ENCODE measurements around the gene EOMES.

The EOMES gene

DNA sequence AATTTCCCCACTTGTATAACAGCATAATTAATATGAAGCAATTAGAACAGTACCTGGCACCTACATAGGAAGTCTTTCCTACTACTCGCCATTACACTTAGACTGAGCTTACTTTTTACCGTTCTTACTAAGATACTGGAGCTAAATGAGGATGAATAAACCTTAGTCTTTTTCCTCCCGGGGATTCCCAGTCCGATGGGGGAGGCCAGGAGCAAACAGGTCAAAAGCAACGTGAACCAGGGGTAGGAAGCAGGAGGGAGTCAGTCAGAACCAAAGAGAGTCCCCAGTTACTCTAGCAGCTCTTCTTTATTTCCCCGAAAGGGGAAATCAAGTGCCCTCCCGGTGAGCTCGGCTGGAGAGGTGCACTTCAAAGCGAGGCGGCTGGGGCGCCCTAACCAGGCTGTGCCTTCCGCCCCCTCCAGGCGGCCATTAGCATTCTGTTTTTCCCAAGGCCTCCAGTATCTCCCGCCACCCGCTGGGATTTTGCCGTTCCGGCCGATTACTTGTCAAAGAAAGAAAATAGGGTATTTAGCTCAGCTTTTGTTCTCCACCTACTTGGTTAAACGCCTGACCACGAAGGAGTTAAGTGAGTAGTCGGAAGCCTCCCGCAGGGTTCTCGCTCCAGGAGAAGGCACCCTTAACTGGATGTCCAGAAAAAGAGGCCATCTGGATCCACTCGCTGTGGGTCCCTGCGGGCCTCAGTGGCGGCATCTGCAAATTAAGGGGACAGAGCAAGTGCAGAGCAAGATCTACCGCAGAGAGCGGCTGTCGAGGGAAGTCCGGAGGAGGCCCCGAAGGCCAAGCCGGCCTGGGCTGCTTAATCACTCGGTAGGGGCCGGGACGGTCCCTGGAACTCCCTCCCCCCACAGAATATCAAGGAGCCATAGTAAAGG, 6.3 kb upstream of the EOMES start:
- H3K4me3 ChIP-seq (ENCODE audit: low read length) = no peak overlapping the region
- DNase-seq (ENCODE audit: low read depth) = no peak
- TF ChIP-seq, protein P1, sequence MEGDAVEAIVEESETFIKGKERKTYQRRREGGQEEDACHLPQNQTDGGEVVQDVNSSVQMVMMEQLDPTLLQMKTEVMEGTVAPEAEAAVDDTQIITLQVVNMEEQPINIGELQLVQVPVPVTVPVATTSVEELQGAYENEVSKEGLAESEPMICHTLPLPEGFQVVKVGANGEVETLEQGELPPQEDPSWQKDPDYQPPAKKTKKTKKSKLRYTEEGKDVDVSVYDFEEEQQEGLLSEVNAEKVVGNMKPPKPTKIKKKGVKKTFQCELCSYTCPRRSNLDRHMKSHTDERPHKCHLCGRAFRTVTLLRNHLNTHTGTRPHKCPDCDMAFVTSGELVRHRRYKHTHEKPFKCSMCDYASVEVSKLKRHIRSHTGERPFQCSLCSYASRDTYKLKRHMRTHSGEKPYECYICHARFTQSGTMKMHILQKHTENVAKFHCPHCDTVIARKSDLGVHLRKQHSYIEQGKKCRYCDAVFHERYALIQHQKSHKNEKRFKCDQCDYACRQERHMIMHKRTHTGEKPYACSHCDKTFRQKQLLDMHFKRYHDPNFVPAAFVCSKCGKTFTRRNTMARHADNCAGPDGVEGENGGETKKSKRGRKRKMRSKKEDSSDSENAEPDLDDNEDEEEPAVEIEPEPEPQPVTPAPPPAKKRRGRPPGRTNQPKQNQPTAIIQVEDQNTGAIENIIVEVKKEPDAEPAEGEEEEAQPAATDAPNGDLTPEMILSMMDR (conservative IDR thresholded peaks at IDR 0.05; ENCODE audit: low read depth, low read length) = peak; percentile 42

DNA sequence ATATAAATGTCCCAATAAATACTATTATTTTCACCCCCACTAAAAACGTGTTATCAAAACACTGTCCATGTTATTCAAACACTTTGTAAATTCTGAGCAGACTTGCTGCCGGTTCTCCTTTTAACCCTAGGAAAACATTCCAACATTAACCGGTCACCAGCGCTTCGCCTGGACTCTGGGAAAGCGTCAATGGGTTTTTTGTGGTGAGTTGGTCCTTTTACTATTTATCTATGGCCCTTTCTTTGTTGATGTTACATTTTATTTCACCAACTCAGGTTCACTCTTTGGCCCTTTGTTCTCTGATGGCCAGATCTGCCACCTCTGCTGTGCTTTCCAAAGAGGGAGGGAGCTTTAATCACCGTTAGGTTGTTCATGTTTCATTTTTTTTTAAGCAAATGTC, 4.1 kb upstream of the EOMES start:
- TF ChIP-seq, protein P1 (conservative IDR thresholded peaks at IDR 0.05; ENCODE audit: low read depth, low read length) = no peak
- no peak overlapping the region for H3K4me3 ChIP-seq (ENCODE audit: low read length)
- no peak for DNase-seq (ENCODE audit: low read depth)

DNA sequence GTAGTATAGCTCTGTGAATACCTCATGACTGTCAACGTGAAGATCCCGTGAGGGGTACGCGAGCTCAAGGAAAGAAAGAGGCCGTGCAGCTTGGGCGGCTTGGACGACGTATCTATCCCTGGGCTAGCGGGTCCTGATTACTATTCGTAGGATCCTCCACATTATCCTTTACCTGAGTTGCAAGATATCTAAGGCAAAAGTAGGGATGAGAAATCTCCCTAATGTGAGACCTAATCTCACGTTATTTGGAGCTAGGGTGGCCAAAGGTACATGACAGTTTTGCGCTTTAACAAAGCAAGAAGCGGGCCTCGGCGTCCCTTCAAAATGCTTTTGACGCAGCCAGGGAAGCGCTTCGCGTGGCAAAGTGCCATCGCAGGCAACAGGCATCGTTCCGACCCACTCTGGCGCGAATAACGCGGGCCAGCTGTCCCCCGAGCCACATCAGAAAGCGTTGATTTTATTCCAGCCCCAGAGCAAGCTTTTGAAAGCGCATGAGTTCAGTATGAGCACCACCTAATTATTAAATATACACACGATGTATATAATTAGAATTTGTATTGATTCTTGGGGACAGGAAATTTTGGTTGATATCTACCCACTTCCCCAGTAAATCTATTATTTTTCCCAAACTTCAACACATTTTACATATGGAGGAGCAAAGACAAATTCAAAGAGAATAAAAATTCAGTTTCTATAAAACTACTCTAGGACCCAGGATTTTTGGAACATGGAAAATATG, 2.5 kb upstream of the EOMES start:
- H3K4me3 ChIP-seq (ENCODE audit: low read length) = no peak overlapping the region
- DNase-seq (ENCODE audit: low read depth) = no peak
- TF ChIP-seq, protein P1 (conservative IDR thresholded peaks at IDR 0.05; ENCODE audit: low read depth, low read length) = no peak

DNA sequence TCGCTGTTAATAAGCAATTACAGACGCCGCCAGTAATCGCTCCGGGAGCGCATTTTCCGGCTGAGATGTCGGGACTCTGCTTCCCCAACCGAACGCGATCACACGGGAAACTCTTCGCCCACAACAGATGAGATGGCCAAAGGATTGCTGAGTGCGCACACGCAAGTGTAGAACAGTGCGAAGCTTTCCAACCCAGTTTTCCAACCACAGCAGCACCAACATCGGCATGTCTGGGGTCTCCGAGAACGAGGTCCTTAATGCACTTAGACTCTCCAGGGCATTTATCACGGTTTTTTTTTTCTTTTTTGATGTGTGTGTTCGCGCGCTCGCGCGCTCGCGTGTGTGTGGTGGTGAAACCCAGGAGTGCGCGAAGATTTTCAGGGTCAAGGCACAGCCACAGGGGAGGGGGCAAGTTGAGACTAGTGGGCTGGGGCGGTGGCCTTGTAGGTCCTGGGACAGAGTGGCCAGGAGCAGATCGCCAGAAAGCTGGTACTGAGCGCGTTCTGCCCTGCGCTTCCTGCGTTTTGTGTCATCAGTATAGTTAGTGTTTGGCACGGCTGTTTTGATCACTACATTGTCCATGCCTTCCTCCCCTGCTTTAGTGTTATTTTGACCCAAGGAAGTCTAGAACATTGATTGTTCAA, 1.8 kb upstream of the EOMES start:
- TF ChIP-seq, protein P1 (conservative IDR thresholded peaks at IDR 0.05; ENCODE audit: low read depth, low read length) = no peak
- DNase-seq (ENCODE audit: low read depth) = no peak
- H3K4me3 ChIP-seq (ENCODE audit: low read length) = no peak overlapping the region

DNA sequence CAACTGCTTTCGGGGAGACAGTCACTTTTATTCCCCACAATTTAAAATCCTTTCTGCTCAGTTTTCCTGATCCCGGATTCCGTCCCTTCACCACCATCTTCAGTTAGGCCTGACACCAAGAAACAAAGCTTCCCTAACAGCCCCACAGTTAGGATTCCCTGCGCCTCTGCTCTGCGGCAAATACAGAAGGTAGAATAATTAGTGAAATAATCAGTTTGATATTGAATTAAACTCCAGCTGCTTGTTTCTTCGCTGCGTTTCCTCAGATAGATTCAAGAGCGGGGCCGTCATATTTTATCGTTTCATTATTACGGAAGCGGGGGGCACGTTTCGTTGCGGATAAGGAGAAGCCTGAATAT, 1.3 kb upstream of the EOMES start:
- TF ChIP-seq, protein P1 (conservative IDR thresholded peaks at IDR 0.05; ENCODE audit: low read depth, low read length) = no peak
- no peak for DNase-seq (ENCODE audit: low read depth)
- H3K4me3 ChIP-seq (ENCODE audit: low read length) = no peak overlapping the region

DNA sequence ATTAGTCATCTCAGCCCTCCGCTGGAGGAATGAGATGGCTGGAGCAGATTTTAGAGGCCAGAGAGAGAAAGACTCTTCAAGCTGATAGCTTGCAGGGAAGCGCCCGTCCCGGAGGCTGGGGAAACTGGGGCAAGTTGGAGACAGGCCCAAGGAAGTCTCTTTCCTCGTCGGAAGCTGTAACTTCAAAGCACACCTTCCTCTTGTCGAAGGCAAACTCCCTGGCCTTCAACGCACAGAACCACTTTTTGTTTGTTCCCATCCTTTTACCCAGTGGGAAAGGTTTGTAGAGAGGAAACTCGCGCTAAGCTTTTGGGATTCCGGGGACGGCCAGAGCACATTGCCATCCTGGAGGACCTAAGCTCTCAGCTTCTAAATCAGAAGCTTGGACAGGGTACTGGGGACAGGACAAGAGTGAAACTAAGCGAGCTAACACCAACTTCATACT, 900 bp upstream of the EOMES start:
- no peak overlapping the region for H3K4me3 ChIP-seq (ENCODE audit: low read length)
- TF ChIP-seq, protein P1 (conservative IDR thresholded peaks at IDR 0.05; ENCODE audit: low read depth, low read length) = no peak
- DNase-seq (ENCODE audit: low read depth) = no peak

All from retinal pigment epithelial cell (primary cell).